ENCODE measurements around the gene CHD5.

- TF ChIP-seq TAF1 (IDR thresholded peaks at IDR 0.05; ENCODE audit: low read depth, low read length) (no peak), POLR2A (IDR thresholded peaks at IDR 0.05; ENCODE audit: low read depth, low read length) (no peak), SPI1 (IDR thresholded peaks at IDR 0.05; ENCODE audit: low read depth, low read length) (no peak), POLR2AphosphoS5 (IDR thresholded peaks at IDR 0.05; ENCODE audit: low read depth, low read length) (no peak)
Observed at GRCh38 chr1:6188466-6188865, 8.3 kb upstream of the CHD5 start.

All from GM12891 (cell line).